Upper lobe of left lung (tissue), 6 donors: ENCODE measurements around the gene MAMDC4. TPM values are rescaled to one million over a fixed set of nuclear protein-coding genes. Genes with fewer than 3 reads are reported as not detected.
A peak's percentile ranks its signal among the peaks of the same experiment; 100 is the strongest.

Source experiments
- ATAC-seq, 2 donors: fragments of 200-7000 bp; cut with Tn5 transposase; one replicate each; pipeline ENCODE4 v1.9.1; 2022; ENCODE audit warnings: mild to moderate bottlenecking in 2 of 2, moderate library complexity in 2 of 2; ENCODE audit not compliant: low FRiP score in 2 of 2
- DNase-seq, 2 donors: peaks; one replicate each; pipeline ENCODE4 v3.0.0-alpha.2; 2019 to 2020
- H3K27ac ChIP-seq, 4 donors: fragments of 200-600 bp; sonication (generic); one replicate each; pipeline ENCODE4 v1.5.1; 2016 to 2019
- H3K27me3 ChIP-seq, 4 donors: fragments of 200-600 bp; sonication (generic); one replicate each; pipeline ENCODE4 v1.5.1; 2017 to 2019
- H3K36me3 ChIP-seq, 4 donors: fragments of 200-600 bp; sonication (generic); one replicate each; pipeline ENCODE4 v1.5.1; 2016 to 2019
- H3K4me1 ChIP-seq, 4 donors: fragments of 200-600 bp; sonication (generic); one replicate each; pipeline ENCODE4 v1.5.1; 2018 to 2019
- H3K4me3 ChIP-seq, 4 donors: fragments of 200-600 bp; sonication (generic); one replicate each; pipeline ENCODE4 v1.5.1; 2017 to 2019; ENCODE audit warnings: mild to moderate bottlenecking in 2 of 4, moderate library complexity in 1 of 4
- H3K9me3 ChIP-seq, 4 donors: fragments of 200-600 bp; sonication (generic); one replicate each; pipeline ENCODE4 v1.5.1; 2018 to 2019
- EP300 ChIP-seq, 4 donors: sonication (generic); formaldehyde crosslinking; IDR thresholded peaks; one replicate each; pipeline ENCODE4 v1.5.1; 2017; ENCODE audit warnings: antibody characterized with exemption in 4 of 4, control low read depth in 2 of 4
- POLR2A ChIP-seq, 4 donors: fragments of 450-650 bp; IDR thresholded peaks; one replicate each; pipeline ENCODE4 v1.5.1; 2016 to 2017; ENCODE audit warnings: antibody characterized with exemption in 4 of 4, mild to moderate bottlenecking in 2 of 4
- POLR2AphosphoS5 ChIP-seq, 2 donors: sonication (generic); formaldehyde crosslinking; IDR thresholded peaks; one replicate each; pipeline ENCODE4 v1.5.1; 2017; ENCODE audit warnings: antibody characterized with exemption in 2 of 2
- WGBS, 2 donors: methylation state at CpG; one replicate each; pipeline ENCODE4 v1.1.5; 2017 to 2018; 5-methylcytosine and 5-hydroxymethylcytosine counted together
- total RNA-seq, 6 donors: library from RNA; depleted of rRNA in 4 of 6; stranded (reverse); fragments of >200 nt in 4 of 6; gene quantifications; one replicate each; pipeline versions ENCODE4 v1.1.0 to v1.2.1, GENCODE V29; 2016 to 2021
- TF ChIP-seq, protein P1 (sequence below), 6 experiments: fragments of 450-650 bp in 4 of 6; fragments of 200-600 bp in 2 of 6; sonication (generic) in 2 of 6; IDR thresholded peaks; one replicate each; pipeline ENCODE4 v1.5.1; 2016 to 2019; ENCODE audit warnings: antibody characterized with exemption in 6 of 6
- donor health status: DM: no; HTN: no; CAD: no; lungs with moderate emphysema.
- donor health status: DM: no; HTN: yes; CAD: no; lungs with severe emphysema.

MAMDC4 gene
- total RNA-seq, 6 donors from 2014 or later: 2.1 to 18.9 (median 11.0) TPM

DNA sequence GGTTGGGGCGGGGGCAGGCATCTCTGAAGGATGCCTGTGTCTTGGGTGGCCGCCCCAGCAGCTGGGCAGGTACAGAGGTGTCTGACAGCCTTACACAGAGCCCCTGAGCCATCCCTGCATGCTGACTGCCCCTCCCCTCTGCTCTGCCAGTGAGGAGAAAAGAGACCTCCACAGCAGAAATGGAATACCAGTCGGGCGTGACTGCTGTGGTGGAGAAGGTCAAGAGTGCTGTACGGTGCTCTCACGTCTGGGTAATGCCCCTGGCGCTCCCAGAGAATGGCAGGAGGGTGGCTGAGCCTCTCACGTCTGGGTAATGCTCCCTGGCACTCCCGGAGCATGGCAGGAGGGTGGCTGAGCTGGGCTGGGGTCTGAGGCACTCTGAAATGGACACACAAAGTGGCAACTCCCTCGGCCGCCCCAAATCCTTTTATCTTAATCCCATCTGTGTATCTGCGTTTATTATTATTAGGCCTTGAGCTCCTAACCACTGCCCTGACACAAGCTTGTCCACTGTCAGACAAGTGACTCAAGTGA is 46.9 kb upstream of the MAMDC4 start:
- Histone ChIP-seq H3K36me3 (no peaks in the 10 kb centered on the region), H3K27me3 (peaks cover 0 to 8% (median 1%) of the 10 kb centered on the region in 4 donors), H3K27ac (no peak overlapping the region), H3K9me3 (no peaks in the 10 kb centered on the region), H3K4me1 (peaks cover 32 to 47% (median 40%) of the 10 kb centered on the region in 4 donors), H3K4me3 (no peak overlapping the region)
- ATAC-seq (no peak), DNase-seq (no peak)
- 82 to 94% methylated on average over 10 to 11 of the region's 12 CpGs for WGBS, 2 donors
- TF ChIP-seq POLR2AphosphoS5 (IDR thresholded peaks at IDR 0.05) (no peak), EP300 (IDR thresholded peaks at IDR 0.05) (no peak), POLR2A (IDR thresholded peaks at IDR 0.05) (no peak)
- TF ChIP-seq, protein P1, sequence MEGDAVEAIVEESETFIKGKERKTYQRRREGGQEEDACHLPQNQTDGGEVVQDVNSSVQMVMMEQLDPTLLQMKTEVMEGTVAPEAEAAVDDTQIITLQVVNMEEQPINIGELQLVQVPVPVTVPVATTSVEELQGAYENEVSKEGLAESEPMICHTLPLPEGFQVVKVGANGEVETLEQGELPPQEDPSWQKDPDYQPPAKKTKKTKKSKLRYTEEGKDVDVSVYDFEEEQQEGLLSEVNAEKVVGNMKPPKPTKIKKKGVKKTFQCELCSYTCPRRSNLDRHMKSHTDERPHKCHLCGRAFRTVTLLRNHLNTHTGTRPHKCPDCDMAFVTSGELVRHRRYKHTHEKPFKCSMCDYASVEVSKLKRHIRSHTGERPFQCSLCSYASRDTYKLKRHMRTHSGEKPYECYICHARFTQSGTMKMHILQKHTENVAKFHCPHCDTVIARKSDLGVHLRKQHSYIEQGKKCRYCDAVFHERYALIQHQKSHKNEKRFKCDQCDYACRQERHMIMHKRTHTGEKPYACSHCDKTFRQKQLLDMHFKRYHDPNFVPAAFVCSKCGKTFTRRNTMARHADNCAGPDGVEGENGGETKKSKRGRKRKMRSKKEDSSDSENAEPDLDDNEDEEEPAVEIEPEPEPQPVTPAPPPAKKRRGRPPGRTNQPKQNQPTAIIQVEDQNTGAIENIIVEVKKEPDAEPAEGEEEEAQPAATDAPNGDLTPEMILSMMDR (IDR thresholded peaks at IDR 0.05): no peak

DNA sequence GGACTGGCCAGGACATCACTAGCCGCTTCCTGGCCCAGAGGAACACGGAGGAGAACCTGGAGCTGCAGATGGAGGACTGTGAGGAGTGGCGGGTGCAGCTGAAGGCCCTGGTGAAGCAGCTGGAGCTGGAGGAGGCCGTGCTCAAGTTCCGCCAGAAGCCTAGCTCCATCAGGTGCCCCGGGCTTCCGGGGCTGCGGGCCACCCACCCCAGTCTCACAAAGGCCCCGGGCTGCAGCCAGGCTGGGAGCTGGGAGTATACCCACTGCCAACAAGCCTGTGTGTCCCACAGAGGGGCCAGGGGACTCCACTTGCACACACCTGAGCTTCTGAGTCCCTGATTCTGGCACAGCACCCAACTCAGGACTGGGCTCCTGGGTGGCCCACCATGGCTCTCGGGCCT is 46.1 kb upstream of the MAMDC4 start:
- ATAC-seq (no peak), DNase-seq (no peak)
- no peak overlapping the region for H3K27ac ChIP-seq
- no peak overlapping the region for H3K4me3 ChIP-seq
- TF ChIP-seq, protein P1 (IDR thresholded peaks at IDR 0.05): no peak
- no peak for TF ChIP-seq POLR2AphosphoS5 (IDR thresholded peaks at IDR 0.05)
- peaks cover 32 to 47% (median 37%) of the 10 kb centered on the region in 4 donors for H3K4me1 ChIP-seq
- H3K36me3 ChIP-seq: peaks cover 0 to 1% (median 0%) of the 10 kb centered on the region in 4 donors
- 93 to 98% methylated on average over 4 to 10 of the region's 10 CpGs for WGBS, 2 donors
- H3K9me3 ChIP-seq: no peaks in the 10 kb centered on the region
- peaks cover 0 to 3% (median under 1%) of the 10 kb centered on the region in 4 donors for H3K27me3 ChIP-seq

DNA sequence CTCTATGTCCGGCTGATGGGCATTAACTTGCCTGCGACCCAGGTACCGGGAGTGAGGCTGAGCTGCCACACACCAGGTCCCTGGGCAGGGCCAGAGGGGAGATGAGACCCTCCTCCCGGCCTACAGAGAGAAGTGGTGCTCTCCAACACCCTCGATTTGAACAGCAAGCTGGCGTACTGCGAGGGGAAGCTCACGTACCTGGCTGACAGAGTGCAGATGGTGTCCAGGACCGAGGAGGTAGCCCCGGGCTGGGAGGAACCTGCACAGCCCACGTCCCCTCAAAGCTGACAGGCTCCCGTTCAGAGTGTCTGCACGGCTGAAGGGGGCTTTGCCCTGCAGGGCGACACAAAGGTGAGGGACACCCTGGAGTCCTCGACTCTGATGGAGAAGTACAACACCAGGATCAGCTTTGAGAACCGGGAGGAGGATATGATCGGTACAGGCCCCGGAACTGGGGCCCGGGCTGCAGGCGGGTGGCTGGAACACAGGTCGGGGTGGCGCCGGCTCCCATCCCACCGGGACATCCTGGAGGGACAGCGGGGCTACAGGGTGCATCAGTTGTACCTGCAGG is 45.4 kb upstream of the MAMDC4 start:
- H3K4me1 ChIP-seq: peaks cover 31 to 49% (median 33%) of the 10 kb centered on the region in 4 donors
- WGBS, 2 donors: 76 to 82% methylated on average over 16 to 25 of the region's 25 CpGs
- peak overlapping the region; percentile 54 to 99 (median 97) for H3K4me3 ChIP-seq
- ATAC-seq (no peak), DNase-seq (no peak)
- H3K36me3 ChIP-seq: peaks cover 0 to 3% (median 0%) of the 10 kb centered on the region in 4 donors
- H3K27ac ChIP-seq: peak overlapping the region; percentile 84 to 94 (median 88)
- H3K9me3 ChIP-seq: no peaks in the 10 kb centered on the region
- no peaks in the 10 kb centered on the region for H3K27me3 ChIP-seq
- TF ChIP-seq, protein P1 (IDR thresholded peaks at IDR 0.05): no peak
- TF ChIP-seq POLR2AphosphoS5 (IDR thresholded peaks at IDR 0.05) (no peak), POLR2A (IDR thresholded peaks at IDR 0.05) (no peak)

DNA sequence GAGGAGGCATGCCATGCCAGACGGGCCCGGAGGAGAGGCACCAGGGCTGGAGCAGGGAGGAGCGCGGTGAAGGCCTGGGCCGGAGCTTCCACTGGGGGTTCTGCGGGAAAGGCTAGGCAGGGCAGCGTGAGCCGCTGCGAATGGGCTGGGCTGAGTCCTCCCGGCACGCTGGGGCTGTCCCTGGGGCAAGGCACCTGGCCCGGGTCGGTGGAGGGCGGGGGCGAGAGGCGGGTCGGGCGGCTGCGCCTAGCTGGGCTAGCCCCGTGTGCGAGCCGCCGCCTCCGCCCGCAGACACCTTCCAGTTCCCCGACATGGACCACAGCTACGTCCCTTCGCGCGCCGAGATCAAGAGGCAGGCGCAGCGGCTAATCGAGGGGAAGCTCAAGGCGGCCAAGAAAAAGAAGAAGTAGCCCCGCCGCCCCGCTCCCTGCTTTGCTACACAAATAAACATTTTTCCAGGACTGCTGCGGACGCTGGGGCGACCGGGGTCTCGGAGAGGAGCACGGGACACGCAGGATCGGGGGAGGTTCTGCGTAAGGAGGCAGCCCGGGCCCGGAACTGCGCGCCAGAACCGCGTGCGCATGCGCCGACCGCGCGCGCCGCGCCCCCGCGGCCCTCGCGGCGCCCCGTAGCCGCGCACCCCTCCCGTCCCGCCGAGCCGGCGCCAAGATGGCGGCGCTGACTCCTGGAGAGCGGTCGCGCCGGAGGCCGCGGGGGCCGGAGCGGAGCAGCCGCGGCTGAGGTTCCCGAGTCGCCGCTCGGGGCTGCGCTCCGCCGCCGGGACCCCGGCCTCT is 44.7 kb upstream of the MAMDC4 start, which contains the start of gene RABL6:
RABL6 (plus strand) TSS at position 668 of the 794 bp plus-strand sequence. CDS start 249 bp downstream, outside the sequence.
- ATAC-seq: peak; percentile 77 to 96
- Histone ChIP-seq H3K9me3 (no peaks in the 10 kb centered on the region), H3K4me3 (peak within 1 kb of the TSS; percentile 95 to 99 (median 99)), H3K36me3 (peaks cover 0 to 3% (median 0%) of the 10 kb centered on the region in 4 donors), H3K4me1 (peaks cover 31 to 52% (median 33%) of the 10 kb centered on the region in 4 donors), H3K27ac (peak within 1 kb of the TSS; percentile 84 to 94 (median 88)), H3K27me3 (no peaks in the 10 kb centered on the region)
- DNase-seq: peak; percentile 67 to 97
- peak in 3 of 4 donors; percentile 41 to 87 (median 72) for TF ChIP-seq POLR2A (IDR thresholded peaks at IDR 0.05)
- peak; percentile 48 to 68 for TF ChIP-seq POLR2AphosphoS5 (IDR thresholded peaks at IDR 0.05)
- TF ChIP-seq, protein P1 (IDR thresholded peaks at IDR 0.05): peak in 4 of 6 experiments; percentile 24 to 46 (median 32)
- TF ChIP-seq EP300 (IDR thresholded peaks at IDR 0.05): no peak
- WGBS, 2 donors: 0 to 2% methylated on average over 32 to 63 of the region's 96 CpGs
